HG03565 (cell line): ENCODE results near the gene LRP1B.
"Not testable (repeated sequence)": the region's sequence is repeated elsewhere in the genome, so short reads cannot be mapped to it uniquely, and the experiment has no call there.

ENCODE experiments used
- ATAC-seq: cut with Tn5 transposase; IDR thresholded peaks from one replicate; pipeline ENCODE4 v1.9.1; 2021; ENCODE audit warnings: mild to moderate bottlenecking, moderate library complexity; ENCODE audit not compliant: unreplicated experiment

LRP1B gene

GRCh38 chr2:140669911-140670310, 1460.9 kb downstream of the LRP1B start:
- no peak for ATAC-seq

- ATAC-seq: no peak
These were observed 1463.6 kb downstream of the LRP1B start for GRCh38 chr2:140667203-140667602.

DNA sequence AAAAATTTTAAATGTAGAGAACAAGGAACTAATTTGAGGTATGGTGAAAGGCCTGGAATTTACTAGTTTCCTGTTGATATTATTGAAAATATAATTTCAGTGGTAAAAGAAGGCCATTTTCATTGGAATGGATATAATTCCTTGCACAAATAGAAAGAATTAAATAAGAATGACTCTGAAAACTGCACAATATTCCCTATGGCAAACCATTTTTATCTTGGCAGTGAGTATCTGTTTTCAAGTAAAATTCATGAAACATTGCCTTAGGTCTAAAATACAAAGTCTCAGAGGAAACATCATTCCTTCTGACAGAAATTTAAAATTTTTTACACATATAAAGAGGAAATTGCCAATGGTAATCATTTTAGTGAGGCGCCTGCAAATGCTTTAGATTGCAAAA, 1468.3 kb downstream of the LRP1B start:
- ATAC-seq: no peak

GRCh38 chr2:140658760-140659692, 1471.8 kb downstream of the LRP1B start:
- no peak for ATAC-seq

- no peak for ATAC-seq
These were observed 1473.2 kb downstream of the LRP1B start for GRCh38 chr2:140657657-140658056.

DNA sequence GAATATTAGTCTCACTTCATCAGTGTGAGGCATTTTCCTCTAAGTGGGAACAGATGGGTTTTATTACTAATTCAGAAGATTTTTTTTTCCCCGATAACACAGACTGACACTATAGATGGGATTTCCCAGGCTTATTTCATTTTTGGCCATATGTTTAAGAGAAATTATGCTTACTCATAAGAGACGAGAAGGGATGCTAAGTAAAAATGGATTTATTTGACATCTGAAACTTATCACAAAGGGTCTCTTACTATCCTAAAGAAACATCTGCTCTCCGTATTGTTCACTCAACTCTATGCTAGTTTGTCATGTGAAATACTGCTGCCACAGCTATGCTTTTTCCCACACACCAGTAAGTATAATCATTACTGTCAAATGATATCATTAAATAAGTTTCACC, 1476.3 kb downstream of the LRP1B start:
- no peak for ATAC-seq

GRCh38 chr2:140650825-140651224, 1480.0 kb downstream of the LRP1B start:
- no peak for ATAC-seq

GRCh38 chr2:140650134-140650533, 1480.7 kb downstream of the LRP1B start:
- ATAC-seq: not testable (repeated sequence)

GRCh38 chr2:140648393-140648792, 1482.4 kb downstream of the LRP1B start:
- ATAC-seq: no peak

GRCh38 chr2:140643761-140644187, 1487.0 kb downstream of the LRP1B start:
- no peak for ATAC-seq

DNA sequence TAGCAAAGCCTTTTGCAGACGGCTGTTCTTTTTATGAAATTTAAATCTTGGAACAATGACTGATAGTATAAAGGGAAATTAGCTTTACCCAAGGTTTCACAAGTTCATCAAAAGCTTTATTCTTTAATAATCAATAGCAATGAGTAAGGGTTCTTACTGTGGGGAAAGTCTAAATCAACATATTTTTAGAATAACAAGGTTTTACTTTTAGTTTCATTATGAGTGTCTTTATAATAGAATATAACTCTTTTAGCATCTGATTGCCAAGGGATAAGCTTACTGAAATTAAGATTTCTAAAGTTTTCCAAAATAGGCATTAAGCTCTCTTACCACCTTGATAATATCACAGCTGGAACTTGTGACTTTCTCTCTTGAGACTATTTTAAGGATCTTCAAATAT, 1489.7 kb downstream of the LRP1B start:
- ATAC-seq: peak; percentile 46

GRCh38 chr2:140639628-140640027, 1491.2 kb downstream of the LRP1B start:
- ATAC-seq: peak; percentile 91

DNA sequence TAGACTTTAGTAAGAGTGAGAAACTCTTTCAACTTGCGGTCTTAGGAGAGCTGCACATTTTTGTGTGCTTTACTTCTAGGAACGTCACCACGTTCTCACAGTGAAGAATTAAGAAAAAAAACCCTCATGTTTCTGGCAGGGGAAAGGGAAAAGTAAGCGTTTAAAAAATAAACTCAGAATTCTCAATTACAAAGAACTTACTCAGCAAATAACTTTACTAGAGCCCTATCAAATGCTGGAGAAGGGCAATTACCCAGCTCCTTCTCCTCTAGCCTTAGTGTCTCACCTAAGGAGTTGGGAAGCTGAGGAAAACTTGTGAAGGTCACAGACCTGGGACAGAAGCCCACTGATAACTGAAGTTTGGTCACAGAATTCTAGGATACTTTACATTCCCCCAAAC, 1500.3 kb downstream of the LRP1B start:
- no peak for ATAC-seq

DNA sequence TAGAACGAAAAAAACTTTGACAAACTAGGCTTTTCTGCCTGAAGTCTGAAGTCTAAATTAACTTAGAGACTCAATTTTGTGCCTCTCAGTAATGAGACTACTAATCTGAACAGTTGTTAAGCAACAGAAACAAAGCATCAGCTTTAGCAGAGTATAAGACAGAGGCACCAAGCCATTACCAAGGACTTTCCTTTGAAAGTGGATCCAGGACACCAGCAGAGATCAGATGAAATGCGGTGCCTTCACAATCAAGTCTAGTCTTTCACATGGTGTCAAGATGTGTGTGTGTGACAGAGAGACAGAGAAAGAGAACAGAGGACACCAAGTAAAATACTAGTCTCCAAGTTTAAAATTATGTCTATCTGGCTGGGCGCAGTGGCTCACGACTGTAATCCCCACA, 1502.9 kb downstream of the LRP1B start:
- no peak for ATAC-seq

- ATAC-seq: no peak
These were observed 1503.7 kb downstream of the LRP1B start for GRCh38 chr2:140627136-140627535.

DNA sequence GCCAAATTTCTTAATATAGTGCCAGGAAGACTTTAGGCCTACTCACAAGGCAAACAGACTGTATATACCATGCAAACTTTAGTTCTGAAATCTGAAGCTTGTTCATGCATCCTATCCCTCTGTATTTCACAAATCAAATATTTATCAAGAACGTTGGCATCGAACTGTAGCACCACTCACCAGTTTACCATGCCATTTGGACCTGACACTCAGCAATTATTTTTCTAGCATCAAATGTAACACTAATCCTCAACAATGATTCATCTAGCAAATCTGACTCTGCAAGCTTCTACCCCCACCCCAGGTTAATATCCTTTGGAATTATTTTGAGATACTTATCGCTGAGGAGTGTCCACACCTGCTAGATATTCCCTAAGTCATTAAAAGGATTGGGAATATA, 1506.6 kb downstream of the LRP1B start:
- no peak for ATAC-seq

- ATAC-seq: no peak
These were observed 1509.0 kb downstream of the LRP1B start for GRCh38 chr2:140621583-140622362.

GRCh38 chr2:140604788-140605187, 1526.0 kb downstream of the LRP1B start:
- ATAC-seq: peak; percentile 84

DNA sequence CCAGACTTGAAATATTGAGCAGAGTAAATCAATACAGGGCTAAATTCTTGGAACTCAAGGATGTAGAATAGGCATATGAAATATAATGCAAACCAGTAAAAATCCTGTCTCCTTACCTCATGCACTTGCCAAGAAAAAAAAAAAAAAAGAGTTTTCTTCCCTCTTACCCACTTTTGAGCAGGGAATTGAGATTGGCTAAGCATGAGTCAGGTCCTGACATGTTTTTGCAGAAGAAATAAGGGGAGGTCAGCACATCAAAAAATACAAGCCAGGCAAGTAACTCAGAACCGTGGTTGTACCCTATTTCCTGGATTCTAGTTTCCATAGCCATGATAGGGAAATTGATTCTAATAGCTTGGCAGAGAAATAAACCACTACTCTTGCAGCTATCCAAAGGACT, 1526.7 kb downstream of the LRP1B start:
- no peak for ATAC-seq

DNA sequence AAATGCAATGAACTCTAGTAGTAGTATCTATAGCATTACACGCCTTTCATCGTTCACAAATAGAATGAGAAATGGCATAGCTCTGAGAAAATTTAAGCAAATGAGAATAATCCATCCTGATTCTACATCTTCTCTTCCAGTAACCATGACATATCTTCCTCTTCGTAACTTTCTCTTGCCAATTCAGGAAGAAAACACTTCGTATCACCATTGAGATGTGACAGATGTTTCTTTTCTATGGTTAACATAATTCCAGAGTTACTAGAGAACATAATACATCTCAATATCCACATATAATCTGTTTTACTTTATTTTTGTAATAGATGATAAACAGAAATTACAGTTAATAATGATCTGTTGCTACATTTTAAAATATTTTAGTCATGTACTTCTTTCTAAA, 1527.4 kb downstream of the LRP1B start:
- ATAC-seq: no peak

DNA sequence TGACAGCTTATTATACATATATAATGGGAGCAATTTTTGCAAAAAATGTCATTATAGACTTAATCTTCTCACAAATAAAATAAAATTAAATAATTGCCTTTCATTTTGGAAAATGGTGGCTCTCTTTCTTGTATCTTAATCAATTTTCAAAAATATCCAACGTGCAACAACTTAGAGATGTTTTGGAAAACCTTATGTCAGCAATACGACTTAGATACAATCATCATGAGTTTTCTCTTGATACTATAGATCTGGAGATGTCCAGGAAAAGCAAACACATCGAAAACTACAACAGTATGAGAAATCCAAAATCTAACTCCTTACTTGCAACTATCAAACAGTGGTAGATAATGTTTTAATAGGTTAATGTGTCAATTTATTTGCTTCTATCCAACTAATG, 1529.0 kb downstream of the LRP1B start:
- ATAC-seq: no peak

- no peak for ATAC-seq
These were observed 1529.5 kb downstream of the LRP1B start for GRCh38 chr2:140601342-140601741.
